ENCODE results near the gene TYW1B.
"Not testable (repeated sequence)": the region's sequence is repeated elsewhere in the genome, so short reads cannot be mapped to it uniquely, and the experiment has no call there.

Gene TYW1B, protein sequence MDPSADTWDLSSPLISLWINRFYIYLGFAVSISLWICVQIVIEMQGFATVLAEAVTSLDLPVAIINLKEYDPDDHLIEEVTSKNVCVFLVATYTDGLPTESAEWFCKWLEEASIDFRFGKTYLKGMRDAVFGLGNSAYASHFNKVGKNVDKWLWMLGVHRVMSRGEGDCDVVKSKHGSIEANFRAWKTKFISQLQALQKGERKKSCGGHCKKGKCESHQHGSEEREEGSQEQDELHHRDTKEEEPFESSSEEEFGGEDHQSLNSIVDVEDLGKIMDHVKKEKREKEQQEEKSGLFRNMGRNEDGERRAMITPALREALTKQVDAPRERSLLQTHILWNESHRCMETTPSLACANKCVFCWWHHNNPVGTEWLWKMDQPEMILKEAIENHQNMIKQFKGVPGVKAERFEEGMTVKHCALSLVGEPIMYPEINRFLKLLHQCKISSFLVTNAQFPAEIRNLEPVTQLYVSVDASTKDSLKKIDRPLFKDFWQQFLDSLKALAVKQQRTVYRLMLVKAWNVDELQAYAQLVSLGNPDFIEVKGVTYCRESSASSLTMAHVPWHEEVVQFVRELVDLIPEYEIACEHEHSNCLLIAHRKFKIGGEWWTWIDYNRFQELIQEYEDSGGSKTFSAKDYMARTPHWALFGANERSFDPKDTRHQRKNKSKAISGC

DNA sequence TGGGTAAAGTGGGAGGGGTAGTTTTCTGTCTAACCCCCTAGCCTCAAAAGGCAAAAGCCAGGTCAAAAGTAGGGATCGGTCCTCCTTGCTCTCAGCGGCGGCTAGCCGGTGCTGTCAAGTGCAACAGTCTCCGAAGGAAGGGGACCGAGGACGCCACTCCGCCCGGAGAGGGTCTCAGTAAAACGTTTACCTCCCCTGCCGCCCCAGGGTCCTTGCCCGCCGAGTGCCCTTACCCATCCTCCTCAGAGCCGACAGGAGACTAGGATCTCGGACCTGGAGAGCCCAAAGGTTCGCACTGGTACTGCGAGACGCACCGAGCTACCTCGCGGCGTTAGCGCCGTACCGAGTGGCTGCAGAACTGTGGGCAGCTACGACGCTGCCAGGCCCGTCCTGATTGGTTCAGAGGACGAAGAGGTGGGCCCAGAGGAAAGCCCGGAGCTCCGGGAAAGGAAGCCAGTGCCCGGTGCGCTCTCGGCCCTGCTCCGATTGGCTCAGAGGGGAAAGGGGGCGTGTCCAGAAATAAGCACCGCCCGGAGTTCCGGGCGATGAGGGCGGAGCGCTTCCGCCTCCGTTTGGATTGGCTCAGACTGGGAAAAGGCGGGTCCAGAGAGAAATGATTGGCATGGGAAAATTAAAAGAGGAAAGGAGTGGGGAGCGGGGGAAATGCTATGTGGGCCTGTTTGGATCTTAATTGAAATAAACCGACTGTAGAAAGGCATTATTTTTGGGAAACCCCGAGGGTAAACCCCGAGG lies at the start of gene TYW1B:
Gene TYW1B (minus strand): TSS at position 362 of the 753 bp plus-strand sequence. CDS start 125 bp downstream, at position 237.
- peak; percentile 82 for DNase-seq (ENCODE audit: low spot score)

DNA sequence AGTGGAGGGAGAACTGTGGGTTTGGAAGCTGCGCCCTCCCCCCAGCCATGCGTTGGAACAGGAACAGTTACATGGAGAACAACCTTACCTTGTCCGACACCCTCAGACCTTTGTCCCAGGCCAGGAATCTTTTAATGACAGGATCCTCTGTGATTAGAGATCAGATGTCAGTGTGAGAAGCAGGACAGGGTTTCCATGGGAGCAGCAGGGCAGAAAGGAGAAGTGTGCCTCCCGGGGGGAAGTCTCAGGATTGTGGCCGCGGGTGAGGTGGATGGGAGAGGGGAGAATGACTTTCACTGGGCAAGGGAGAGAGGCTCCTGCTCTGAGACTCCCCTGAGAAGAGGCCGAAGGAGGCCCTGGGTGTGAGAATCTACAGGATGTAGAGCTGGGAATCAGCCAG lies 39.6 kb upstream of the TYW1B start:
- DNase-seq (ENCODE audit: low spot score), result not testable (repeated sequence)

DNA sequence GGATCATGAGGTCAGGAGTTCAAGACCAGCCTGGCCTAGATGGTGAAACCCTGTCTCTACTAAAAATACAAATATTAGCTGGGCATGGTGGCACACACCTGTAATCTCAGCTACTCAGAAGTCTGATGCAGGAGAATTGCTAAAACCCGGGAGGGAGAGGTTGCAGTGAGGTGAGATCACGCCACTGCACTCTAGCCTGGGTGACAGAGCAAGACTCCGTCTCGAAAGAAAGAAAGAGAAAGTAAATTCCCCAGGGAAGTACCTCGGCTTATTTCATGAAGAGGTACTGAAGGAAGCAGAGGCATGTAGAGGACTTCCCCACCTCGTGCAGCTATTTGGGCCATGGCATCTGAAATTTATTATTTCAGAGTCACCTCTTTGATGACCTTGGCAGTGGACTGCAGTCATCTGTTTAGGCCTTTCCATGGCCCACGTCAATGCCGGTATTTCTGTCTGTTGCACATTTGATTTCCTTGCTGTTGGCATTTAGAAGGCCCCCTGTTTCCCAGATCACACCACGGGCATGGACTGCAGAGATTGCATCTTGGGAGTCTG lies 30.9 kb upstream of the TYW1B start:
- DNase-seq (ENCODE audit: low spot score), result not testable (repeated sequence)

DNA sequence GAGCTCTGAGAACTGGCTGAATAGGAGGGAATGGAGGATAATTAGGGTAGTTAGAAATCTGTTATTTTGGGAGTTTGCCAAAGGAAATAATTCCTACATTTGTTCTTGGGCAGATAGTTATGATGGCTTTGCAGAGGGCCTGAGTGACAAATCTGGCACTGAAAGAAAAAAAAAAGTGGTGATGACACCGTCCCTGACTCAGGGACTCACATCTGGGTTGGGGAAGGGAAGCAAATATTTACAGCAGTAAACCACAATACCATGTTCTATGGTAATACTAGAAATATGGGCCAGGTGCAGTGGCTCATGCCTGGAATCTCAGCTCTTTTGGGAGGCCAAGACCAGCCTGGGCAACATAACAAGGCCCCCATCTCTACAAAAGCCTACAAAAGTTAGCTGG lies 29.9 kb upstream of the TYW1B start:
- not testable (repeated sequence) for DNase-seq (ENCODE audit: low spot score)

DNA sequence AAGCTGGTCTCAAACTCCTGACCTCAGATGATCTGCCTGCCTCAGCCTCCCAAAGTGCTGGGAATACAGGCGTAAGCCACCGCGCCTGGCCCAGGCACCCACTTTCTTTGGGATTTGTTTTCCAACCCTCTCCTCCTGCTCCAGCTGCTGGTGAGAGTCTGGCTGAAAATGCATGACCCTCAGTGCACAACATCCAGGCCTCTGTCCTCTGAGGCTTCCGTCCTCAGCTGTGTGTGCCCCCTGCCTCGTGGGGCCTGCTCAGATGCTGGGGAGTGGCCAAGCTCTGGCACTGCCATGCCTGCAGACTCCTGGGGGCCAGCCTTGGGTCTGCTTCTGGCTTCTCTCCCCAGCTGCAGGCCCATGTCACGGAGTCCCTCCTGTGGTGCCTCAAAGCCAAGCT lies 27.3 kb upstream of the TYW1B start:
- not testable (repeated sequence) for DNase-seq (ENCODE audit: low spot score)

DNA sequence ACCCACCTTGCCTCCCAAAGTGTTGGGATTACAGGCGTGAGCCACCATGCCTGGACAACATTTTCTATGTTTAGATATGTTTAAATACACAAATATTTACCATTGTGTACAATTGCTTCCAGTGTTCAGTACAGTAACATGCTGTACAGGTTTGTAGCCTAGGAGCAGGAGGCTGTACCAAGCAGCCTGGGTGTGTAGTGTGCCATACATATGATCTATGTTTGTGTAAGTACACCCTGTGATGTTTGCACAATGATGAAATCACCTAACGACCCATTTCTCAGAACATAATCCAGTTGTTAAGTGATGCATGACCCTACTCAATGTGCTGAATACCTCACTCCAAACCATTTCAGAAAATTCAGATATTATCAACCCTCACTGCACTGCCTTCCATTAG lies 24.9 kb upstream of the TYW1B start:
- DNase-seq (ENCODE audit: low spot score), result not testable (repeated sequence)

DNA sequence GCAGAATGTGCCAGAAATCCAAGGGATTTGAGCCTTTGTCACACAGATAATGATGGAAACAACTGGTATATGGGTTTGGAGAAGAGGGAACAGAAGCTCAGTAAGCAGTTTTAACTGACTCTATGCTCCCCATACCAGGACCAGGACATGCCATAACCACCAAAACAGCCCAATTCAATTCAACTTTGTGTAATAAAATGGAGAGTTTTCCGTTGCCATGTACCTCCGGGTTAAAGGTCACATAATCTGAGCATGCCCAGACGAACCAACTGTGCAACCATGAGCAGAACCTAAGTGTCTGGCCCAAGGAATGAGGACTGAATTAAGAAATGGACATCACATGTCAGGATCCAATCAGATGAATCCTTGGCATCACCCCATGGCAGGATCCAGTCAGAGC lies 22.7 kb upstream of the TYW1B start:
- not testable (repeated sequence) for DNase-seq (ENCODE audit: low spot score)

DNA sequence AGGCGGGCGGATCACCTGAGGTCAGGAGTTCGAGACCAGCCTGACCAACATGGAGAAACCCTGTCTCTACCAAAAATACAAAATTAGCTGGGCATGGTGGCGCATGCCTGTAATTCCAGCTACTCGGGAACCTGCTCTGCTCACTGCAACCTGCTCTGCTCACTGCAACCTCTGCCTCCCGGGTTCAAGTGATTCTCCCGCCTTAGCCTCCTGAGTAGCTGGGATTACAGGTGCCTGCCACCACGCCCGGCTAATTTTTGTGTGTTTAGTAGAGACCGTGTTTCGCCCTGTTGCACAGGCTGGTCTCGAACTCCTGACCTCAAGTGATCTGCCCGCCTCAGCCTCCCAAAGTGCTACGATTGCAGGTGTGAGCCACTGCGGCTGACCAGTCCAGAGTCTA lies 16.1 kb upstream of the TYW1B start:
- DNase-seq (ENCODE audit: low spot score), result not testable (repeated sequence)

DNA sequence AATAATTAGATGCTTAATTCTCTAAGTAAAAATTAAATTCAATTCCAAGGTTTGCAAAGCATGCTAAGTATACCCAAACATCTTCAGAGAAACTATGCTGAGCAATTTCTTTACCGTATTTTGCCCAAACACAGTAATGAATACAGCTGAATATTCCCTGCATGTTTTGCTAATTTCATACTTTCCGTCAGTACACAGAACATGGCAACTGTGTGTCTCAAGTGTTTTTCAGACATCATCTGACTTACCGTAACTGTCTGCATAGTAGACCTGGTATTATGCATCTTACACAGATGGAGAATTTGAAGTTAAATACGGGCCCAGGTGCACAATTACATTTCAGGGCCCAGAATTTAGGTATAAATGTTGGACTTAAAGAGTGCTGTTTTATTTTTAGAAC lies 15.2 kb upstream of the TYW1B start:
- not testable (repeated sequence) for DNase-seq (ENCODE audit: low spot score)

DNA sequence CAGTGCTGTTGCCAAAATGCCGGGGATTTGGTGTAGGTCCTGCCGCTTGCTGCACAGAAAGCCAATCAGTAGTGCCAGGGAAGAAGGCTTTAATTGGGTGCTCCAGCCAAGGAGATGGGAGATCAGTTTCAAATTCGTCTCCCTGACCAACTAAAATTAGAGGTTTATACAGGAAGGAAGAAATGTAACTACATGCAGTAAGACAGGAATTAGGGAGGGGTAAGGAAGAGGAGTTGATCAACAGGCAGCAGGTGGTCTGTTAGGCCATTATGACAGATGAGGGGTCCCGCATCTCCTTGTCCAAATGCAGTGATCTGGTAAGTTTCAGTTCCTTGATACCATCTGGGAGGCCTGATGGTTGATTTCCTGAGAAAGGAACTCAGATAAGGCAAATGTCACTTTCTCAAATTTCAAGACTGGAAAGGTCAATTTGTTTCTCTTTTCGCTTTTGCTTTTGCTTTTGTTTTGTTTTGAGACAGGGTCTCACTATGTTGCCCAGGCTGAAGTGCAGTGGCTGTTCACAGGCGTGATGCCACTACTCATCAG lies 13.0 kb upstream of the TYW1B start:
- DNase-seq (ENCODE audit: low spot score), result not testable (repeated sequence)

DNA sequence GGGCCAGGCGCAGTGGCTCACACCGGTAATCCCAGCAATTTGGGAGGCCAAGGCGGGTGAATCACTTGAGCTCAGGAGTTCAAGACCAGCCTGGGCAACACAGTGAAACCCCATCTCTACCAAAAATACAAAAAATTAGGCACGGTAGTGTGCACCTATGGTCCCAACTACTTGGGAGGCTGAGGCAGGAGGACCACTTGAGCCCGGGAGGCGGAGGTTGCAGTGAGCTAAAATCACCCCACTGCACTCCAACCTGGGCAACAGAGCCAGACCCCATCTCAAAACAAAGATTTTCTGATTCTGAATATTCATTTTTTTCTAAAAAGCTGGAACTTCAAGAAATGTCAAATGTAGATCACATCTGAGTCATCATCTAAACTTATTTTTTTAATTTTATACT lies 10.3 kb upstream of the TYW1B start:
- DNase-seq (ENCODE audit: low spot score), result not testable (repeated sequence)

DNA sequence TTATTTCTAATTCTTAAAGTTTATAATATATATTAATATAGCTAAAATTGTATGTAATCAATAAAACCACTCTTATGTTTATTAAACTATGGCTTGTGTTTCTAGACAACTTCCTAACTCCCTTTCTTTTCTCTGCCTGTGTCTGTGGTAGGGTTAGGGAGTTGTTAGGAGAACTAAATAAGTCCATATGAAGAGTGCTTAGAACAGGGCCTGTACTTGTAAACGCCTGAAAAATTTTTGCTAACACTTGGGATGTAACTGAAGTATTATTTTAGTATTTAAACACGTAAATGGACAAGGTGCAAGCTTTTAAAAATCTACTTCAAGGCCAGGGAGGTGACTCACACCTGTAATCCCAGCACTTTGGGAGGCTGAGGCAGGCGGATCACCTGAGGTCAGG lies 9.3 kb upstream of the TYW1B start:
- DNase-seq (ENCODE audit: low spot score), result not testable (repeated sequence)

DNA sequence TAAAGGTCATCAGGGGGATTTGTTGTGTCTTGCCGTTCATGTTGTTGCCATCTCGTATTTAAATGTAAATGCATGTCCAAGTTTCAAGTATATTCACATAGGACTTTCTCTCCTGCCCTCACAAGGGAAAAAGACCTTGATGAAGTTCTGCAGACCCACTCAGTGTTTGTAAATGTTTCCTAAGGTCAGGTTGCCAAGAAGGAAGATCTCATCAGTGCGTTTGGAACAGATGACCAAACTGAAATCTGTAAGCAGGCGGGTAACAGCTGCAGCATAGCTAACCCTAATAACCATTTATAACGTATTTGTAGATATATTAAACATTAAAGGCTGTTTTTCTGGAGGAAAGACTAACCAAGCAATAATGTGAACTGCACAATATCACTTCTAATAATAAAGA lies 2.6 kb upstream of the TYW1B start:
- DNase-seq (ENCODE audit: low spot score), result not testable (repeated sequence)

DNA sequence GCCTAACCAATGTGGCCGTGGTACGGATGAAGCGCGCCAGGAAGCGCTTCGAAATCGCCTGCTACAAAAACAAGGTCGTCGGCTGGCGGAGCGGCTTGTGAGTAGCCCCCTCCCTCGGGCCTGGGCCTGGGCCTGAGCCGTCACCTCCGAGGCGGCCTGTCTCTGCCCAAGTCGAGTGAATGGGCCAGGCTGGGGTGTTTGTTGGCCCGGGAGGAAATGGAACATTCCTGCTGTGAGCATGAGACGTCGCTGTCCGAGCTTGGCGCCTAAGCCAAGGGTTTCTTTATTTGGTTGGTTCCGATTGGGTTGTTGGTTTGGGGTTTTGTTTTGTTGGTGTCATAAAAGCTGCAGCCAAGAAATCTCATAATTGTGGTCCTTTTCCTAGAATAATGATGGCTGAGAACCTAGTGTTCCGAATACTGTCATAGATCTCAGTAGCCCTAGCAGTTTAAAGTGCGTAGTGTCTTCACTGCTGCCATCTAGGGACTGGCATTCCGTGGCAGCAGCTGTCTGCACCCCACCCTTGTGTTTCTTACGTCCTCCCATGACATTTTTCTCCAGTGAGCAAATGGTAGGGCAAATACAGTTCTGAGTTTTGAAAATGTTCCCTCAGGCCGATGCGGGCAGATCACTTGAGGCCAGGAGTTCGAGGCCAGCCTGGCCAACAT lies 1.8 kb upstream of the TYW1B start:
- DNase-seq (ENCODE audit: low spot score), result not testable (repeated sequence)

DNA sequence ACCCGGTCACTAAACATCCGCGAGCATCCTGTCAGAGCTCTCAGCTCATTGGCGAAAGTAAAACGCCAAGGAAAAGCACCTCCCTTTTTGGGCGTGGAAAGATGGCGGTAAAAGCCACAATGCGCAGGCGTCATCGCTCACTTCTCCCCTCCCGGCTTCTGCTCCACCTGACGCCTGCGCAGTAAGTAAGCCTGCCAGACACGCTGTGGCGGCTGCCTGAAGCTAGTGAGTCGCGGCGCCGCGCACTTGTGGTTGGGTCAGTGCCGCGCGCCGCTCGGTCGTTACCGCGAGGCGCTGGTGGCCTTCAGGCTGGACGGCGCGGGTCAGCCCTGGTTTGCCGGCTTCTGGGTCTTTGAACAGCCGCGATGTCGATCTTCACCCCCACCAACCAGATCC lies 1.3 kb upstream of the TYW1B start:
- peak; percentile 77 for DNase-seq (ENCODE audit: low spot score)

DNA sequence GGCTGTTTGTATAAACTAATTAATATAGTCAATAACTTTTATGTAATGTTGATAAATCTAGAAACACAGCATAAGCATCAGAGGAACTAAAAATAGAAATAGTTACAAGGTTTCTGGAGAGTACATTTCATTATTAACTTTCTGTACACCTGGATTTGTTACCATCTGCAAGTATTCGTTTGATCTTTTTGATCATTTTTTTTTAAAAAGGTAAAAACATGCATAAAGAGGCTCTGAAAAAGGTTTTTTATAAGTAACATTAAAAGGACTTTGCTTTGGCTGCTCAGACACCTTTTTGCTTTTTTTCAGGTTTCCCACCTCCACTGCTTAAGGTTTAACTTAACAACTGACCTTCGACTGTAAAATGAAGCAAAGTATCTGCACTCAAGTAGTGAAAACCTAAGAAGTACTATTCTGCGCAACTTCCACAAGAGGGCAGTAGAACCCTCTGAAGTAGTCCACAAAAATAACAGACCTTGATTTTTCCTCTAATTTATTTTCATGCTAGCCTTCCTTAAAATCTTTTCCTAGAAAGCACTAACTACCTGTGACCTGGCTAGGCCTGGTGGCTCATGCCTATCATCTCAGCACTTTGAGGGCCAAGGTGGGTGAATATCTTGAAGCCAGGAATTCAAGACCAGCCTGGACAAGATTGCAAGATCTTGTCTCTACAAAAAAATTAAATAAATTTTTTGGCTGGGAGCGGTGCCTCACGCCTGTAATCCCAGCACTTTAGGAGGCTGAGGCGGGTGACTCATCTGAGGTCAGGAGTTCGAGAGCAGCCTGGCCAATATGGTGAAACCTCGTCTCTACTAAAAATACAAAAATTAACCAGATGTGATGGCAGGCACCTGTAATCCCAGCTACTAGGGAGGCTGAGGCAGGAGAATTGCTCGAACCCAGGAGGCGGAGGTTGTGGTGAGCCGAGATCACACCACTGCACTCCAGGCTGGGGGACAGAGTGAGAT lies 4.0 kb downstream of the TYW1B start:
- DNase-seq (ENCODE audit: low spot score), result not testable (repeated sequence)

DNA sequence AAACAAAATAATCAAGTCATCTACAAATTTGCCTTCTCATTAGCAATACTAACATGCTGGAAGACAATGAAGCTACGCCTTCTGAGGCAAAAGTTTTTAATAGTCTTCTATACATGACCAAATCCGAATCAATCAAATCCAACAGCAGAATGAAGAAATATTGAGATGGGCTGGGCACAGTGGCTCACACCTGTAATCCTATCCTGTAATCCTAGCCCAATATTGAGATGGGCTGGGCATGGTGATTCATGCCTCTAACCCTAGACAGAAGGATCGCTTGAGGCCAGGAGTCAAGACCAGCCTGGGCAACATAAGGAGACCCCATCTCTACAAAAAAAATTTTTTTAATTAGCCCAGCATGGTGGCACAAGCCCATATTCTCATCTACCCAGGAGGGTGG lies 5.5 kb downstream of the TYW1B start:
- DNase-seq (ENCODE audit: low spot score), result not testable (repeated sequence)

DNA sequence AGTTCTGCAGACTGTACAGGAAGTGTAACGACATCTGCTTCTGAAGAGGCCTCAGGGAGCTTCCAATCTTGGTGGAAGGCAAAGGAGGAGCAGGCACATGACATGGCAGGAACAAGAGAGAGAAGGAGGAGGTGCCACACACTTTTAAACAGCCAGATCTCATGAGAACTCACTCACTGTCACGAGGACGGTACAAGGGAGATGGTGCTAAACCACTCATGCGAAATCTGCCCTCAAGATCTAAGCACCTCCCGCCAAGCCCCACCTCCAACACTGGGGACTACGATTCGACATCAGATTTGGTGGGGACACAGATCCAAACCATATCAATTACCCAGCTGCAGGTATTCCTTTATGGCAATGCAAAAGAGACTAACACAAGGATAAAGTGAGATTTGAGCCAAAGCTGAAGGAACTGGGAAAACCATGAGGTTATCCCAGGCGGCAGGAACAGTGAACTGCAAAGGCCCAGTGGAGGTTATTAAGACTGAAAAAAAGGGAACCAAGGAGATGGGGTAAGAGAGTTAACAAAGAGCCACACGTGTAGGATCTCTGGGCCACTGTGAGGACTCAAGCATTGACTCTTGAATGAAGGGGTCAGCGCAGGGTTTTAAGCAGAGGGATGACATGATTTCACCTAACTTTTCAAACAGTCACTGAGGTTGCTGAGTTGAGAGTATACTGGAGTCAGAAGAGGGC lies 9.2 kb downstream of the TYW1B start:
- DNase-seq (ENCODE audit: low spot score), result not testable (repeated sequence)

DNA sequence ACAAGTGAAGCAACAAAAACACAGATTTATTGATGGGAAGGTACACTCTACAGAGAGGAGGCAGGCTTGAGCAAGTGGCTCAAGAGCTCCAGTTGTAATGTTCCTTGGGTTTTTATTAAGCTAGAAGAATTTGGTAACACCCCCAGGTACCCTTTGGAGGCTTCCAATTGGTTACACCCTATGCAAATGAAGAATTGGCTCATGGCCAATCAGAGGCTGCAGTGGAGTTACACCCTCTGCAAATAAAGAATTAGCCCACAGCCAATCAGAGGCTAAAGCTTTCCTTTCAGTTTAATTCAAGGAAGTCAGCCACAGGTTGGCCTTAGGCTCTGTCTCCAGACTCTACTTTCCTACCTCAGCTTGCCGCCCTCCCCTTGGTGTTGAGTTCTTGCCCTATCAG lies 10.3 kb downstream of the TYW1B start:
- not testable (repeated sequence) for DNase-seq (ENCODE audit: low spot score)
